Lower lobe of right lung (tissue), 2 donors: Measurements from ENCODE around the gene MTREX. TPM values are rescaled to one million over a fixed set of nuclear protein-coding genes. Genes with fewer than 3 reads are reported as not detected.
"Not testable (repeated sequence)": the region's sequence is repeated elsewhere in the genome, so short reads cannot be mapped to it uniquely, and the experiment has no call there.

ENCODE experiments used
- ATAC-seq, 2 donors: fragments of 200-7000 bp; cut with Tn5 transposase; one replicate each; pipeline ENCODE4 v1.9.1; 2020 to 2022; ENCODE audit warnings: mild to moderate bottlenecking in 2 of 2, moderate library complexity in 2 of 2
- DNase-seq: peaks from one replicate; pipeline ENCODE4 v3.0.0-alpha.2; 2020
- H3K27ac ChIP-seq: fragments of 200-600 bp; one replicate; pipeline ENCODE4 v1.8.0; 2022
- H3K27me3 ChIP-seq: fragments of 200-600 bp; one replicate; pipeline ENCODE4 v1.8.0; 2022; ENCODE audit warnings: low read depth
- H3K36me3 ChIP-seq: fragments of 200-600 bp; one replicate; pipeline ENCODE4 v1.8.0; 2022; ENCODE audit warnings: mild to moderate bottlenecking
- H3K4me1 ChIP-seq: fragments of 200-600 bp; one replicate; pipeline ENCODE4 v1.8.0; 2022
- H3K4me3 ChIP-seq: fragments of 200-600 bp; one replicate; pipeline ENCODE4 v1.8.0; 2022; ENCODE audit warnings: mild to moderate bottlenecking
- H3K9me3 ChIP-seq: fragments of 200-600 bp; one replicate; pipeline ENCODE4 v1.8.0; 2022
- intact Hi-C: fragments of 100-400 bp; cut with DNase I; formaldehyde crosslinking; loops from one replicate; pipeline ENCODE4 v1.11.0; 2022
- total RNA-seq: library from RNA; stranded (reverse); fragmentation: NEBNext Ultra II Directional; extraction: Animal tissue kit (Norgen Biotek cat#: 25700); gene quantifications from one replicate; pipeline ENCODE4 v1.2.1, GENCODE V29; 2021
- TF ChIP-seq, protein P1 (sequence below): fragments of 200-600 bp; IDR thresholded peaks from one replicate; pipeline ENCODE4 v1.8.0; 2022; ENCODE audit warnings: antibody characterized with exemption, mild to moderate bottlenecking
- donor health status: DM: no; HTN: yes; CAD: no; lungs with severe emphysema.

The MTREX gene
- total RNA-seq, 1 donor from 2014 or later = 57.0 TPM

DNA sequence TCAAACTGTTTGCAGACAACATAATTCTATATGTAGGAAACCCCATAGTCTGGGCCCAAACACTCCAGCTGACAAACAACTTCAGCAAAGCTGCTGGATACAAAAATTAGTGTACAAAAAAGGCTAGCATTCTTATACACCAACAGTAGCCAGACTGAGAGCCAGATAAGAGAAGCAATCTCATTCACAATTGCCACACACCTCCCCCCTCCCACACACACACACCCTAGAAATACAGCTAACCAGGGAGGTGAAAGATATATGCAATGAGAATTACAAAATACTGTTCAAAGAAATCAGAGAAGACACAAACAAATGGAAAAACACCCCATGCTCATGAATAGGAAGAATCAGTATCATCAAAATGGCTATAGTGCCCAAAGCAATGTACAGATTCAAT lies 9.0 kb downstream of the MTREX start:
- ATAC-seq (no peak), DNase-seq (no peak)
- Histone ChIP-seq H3K36me3 (no peaks in the 10 kb centered on the region), H3K4me3 (no peak overlapping the region), H3K27ac (no peak overlapping the region), H3K27me3 (no peaks in the 10 kb centered on the region), H3K9me3 (no peaks in the 10 kb centered on the region), H3K4me1 (no peaks in the 10 kb centered on the region)
- TF ChIP-seq, protein P1, sequence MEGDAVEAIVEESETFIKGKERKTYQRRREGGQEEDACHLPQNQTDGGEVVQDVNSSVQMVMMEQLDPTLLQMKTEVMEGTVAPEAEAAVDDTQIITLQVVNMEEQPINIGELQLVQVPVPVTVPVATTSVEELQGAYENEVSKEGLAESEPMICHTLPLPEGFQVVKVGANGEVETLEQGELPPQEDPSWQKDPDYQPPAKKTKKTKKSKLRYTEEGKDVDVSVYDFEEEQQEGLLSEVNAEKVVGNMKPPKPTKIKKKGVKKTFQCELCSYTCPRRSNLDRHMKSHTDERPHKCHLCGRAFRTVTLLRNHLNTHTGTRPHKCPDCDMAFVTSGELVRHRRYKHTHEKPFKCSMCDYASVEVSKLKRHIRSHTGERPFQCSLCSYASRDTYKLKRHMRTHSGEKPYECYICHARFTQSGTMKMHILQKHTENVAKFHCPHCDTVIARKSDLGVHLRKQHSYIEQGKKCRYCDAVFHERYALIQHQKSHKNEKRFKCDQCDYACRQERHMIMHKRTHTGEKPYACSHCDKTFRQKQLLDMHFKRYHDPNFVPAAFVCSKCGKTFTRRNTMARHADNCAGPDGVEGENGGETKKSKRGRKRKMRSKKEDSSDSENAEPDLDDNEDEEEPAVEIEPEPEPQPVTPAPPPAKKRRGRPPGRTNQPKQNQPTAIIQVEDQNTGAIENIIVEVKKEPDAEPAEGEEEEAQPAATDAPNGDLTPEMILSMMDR = no peak
- intact Hi-C loops = no loop called here

DNA sequence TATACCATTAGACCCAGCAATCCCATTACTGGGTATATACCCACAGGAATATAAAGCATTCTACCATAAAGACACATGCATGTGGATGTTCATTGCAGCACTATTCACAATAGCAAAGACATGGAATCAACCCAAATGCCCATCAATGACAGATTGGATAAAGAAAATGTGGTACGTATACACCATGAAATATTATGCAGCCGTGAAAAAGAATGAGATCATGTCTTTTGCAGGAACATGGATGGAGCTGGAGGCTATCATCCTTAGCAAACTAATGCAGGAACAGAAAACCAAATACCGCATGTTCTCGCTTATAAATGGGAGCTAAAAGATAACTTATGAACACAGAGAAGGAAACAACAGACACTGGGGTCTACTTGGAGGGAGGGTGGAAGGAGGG lies 10.4 kb downstream of the MTREX start:
- intact Hi-C loops, H3K36me3 ChIP-seq, DNase-seq, H3K4me1 ChIP-seq, H3K4me3 ChIP-seq, ATAC-seq, H3K9me3 ChIP-seq, H3K27me3 ChIP-seq, H3K27ac ChIP-seq: not testable (repeated sequence)

DNA sequence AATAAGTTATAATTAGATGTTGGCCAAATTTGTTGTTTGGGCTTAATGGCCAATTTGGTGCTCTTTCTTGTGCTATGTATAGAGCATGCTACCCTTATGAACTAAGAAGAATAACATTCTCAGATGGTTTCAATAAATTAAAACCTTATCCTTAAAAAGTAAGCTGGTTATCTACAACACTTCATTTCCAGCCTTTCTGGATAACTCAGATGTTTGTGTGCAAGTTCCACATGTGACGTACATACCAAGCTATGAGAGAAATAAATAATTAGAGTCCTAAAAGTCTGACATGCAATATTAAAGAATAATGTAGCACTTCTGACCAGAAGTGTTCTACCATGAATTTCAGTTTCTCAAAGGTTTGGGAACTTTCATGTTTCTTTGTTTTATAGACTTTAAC lies 11.7 kb downstream of the MTREX start:
- DNase-seq (no peak), ATAC-seq (no peak)
- peaks cover 13% of the 10 kb centered on the region for H3K36me3 ChIP-seq
- H3K4me3 ChIP-seq = no peak overlapping the region
- no peak overlapping the region for H3K27ac ChIP-seq
- no peaks in the 10 kb centered on the region for H3K4me1 ChIP-seq
- intact Hi-C loops = no loop called here
- no peaks in the 10 kb centered on the region for H3K27me3 ChIP-seq
- no peaks in the 10 kb centered on the region for H3K9me3 ChIP-seq
- TF ChIP-seq, protein P1 = no peak

DNA sequence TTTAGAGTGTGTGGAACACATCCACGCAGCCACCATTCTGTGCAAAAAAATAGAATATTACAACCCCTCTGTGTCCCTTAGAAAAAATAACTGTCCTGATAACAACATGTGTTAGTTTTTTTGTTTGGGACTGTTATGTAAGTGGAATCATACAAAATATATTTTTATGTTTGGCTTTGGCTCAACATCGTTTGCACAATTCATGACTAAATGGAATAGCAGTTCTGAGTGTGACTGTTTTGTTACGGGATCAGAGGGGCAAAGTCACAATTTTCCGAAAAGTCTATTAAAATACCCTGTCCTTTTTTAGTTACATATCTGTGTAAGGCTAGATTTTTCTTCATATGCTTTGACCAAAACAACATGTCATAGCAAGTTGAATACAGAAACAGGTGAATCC lies 12.8 kb downstream of the MTREX start:
- Histone ChIP-seq H3K36me3 (peaks cover 21% of the 10 kb centered on the region), H3K27me3 (no peaks in the 10 kb centered on the region), H3K27ac (peak overlapping the region; percentile 20), H3K4me1 (no peaks in the 10 kb centered on the region), H3K9me3 (no peaks in the 10 kb centered on the region), H3K4me3 (no peak overlapping the region)
- DNase-seq = no peak
- ATAC-seq = no peak
- TF ChIP-seq, protein P1 = no peak
- intact Hi-C loops = no loop called here

DNA sequence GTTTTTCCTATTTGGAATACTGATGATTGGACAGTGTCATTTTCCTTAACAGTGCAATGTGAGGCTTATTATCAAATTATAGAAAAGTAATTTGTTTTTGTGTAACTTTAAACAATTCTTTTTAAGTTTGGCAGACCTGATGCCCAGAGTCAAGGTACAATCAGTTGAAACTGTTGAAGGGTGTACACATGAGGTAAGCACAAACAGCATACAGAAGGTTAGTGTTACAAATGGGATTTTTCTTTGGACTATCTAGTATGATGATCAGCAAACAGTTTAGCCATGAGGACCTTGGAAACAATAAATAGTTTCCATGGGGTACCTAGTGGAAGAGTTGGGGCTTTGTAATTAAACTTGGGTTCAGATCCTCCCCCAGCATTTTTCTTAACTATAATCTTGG lies 16.2 kb downstream of the MTREX start:
- no peak overlapping the region for H3K4me3 ChIP-seq
- H3K27me3 ChIP-seq = no peaks in the 10 kb centered on the region
- DNase-seq (no peak), ATAC-seq (no peak)
- peaks cover 4% of the 10 kb centered on the region for H3K4me1 ChIP-seq
- intact Hi-C loops = no loop called here
- peaks cover 51% of the 10 kb centered on the region for H3K36me3 ChIP-seq
- H3K27ac ChIP-seq = no peak overlapping the region
- no peaks in the 10 kb centered on the region for H3K9me3 ChIP-seq
- TF ChIP-seq, protein P1 = no peak

DNA sequence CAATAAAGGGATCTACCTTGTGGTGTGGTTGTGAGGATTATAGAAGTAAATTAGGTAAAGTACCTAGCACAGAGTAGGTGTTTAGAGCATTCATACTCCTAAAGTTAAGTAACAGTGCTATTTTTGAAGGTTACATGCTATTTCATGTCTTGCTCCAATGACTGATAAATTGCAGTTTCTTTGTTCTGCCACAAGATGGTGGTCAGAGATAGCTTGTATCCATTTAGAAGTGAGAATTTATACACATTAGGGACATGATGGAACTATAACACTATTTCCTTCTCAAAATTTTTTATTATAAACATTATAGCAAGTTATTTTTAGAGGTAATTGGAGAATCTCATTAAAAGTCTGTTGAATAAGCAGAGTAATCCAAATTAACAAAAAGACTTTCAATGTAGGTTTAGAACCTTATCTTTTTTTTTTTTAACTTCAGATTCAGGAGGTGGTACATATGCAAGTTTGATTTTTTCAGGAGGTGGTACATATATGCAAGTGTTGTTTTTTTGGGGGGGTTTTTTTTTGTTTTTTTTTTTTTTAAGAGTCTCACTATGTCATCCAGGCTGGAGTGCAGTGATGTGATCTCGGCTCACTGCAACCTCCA lies 17.1 kb downstream of the MTREX start:
- Histone ChIP-seq H3K4me1 (peaks cover 4% of the 10 kb centered on the region), H3K36me3 (peaks cover 58% of the 10 kb centered on the region), H3K27me3 (no peaks in the 10 kb centered on the region), H3K27ac (no peak overlapping the region), H3K4me3 (no peak overlapping the region), H3K9me3 (no peaks in the 10 kb centered on the region)
- intact Hi-C loops = no loop called here
- TF ChIP-seq, protein P1 = peak; percentile 58
- no peak for DNase-seq
- peak in 1 of 2 donors; percentile 43 for ATAC-seq
